Psoas muscle (tissue), 8 donors: ENCODE data around the gene CAMK1D. TPM values are rescaled to one million over a fixed set of nuclear protein-coding genes. Genes with fewer than 3 reads are reported as not detected.

Experiments used
- ATAC-seq, 4 donors: fragments of 200-7000 bp; cut with Tn5 transposase; one replicate each; pipeline ENCODE4 v1.9.1; 2020; ENCODE audit warnings: moderate library complexity in 3 of 4, mild to moderate bottlenecking in 2 of 4
- DNase-seq, 2 donors: peaks; one replicate each; pipeline ENCODE4 v3.0.0-alpha.2; 2020
- H3K27ac ChIP-seq: fragments of 200-600 bp; one replicate; pipeline ENCODE4 v1.8.0; 2022
- H3K27me3 ChIP-seq, 3 donors: fragments of 200-600 bp in 1 of 3; one replicate each; pipeline versions ENCODE4 v1.6.1 to v1.8.0; 2013 to 2022; ENCODE audit warnings: low read length in 2 of 3, mild to moderate bottlenecking in 2 of 3, moderate library complexity in 1 of 3; ENCODE audit not compliant: insufficient read depth in 3 of 3
- H3K36me3 ChIP-seq, 2 donors: fragments of 200-600 bp in 1 of 2; one replicate each; pipeline versions ENCODE4 v1.6.1 to v1.8.0; 2013 to 2022; ENCODE audit warnings: low read depth in 1 of 2, mild to moderate bottlenecking in 1 of 2, moderate library complexity in 1 of 2; ENCODE audit not compliant: insufficient read depth in 1 of 2
- H3K4me1 ChIP-seq: fragments of 200-600 bp; one replicate; pipeline ENCODE4 v1.8.0; 2022
- H3K4me3 ChIP-seq: fragments of 200-600 bp; one replicate; pipeline ENCODE4 v1.8.0; 2022; ENCODE audit warnings: mild to moderate bottlenecking
- H3K9me3 ChIP-seq: fragments of 200-600 bp; one replicate; pipeline ENCODE4 v1.8.0; 2022
- WGBS, 3 donors: extraction: QIAGEN DNeasy Blood & Tissue Kit; methylation state at CpG; one replicate each; pipeline versions ENCODE4 v1.1.6 to v1.1.7; 2013; 5-methylcytosine and 5-hydroxymethylcytosine counted together
- intact Hi-C, 2 donors: fragments of 100-400 bp; cut with DNase I; formaldehyde crosslinking; loops; one replicate each; pipeline versions ENCODE4 v1.11.0 to v1.14.2; 2022
- polyA plus RNA-seq, 3 donors: library from polyadenylated mRNA; stranded (reverse); fragments of 200-250 nt; gene quantifications; one replicate each; pipeline ENCODE4 v1.2.3, GENCODE V29; 2013
- total RNA-seq, 4 donors: library from RNA; stranded (reverse); fragmentation: NEBNext Ultra II Directional in 2 of 4; extraction: Animal tissue kit (Norgen Biotek cat#: 25700) in 2 of 4; gene quantifications; one replicate each; pipeline versions ENCODE4 v1.2.1 to v1.2.4, GENCODE V29; 2021 to 2023
- TF ChIP-seq, protein P1 (sequence below): fragments of 200-600 bp; IDR thresholded peaks from one replicate; pipeline ENCODE4 v1.8.0; 2022; ENCODE audit warnings: antibody characterized with exemption
- donor health status: healthy with polysubstance abuse.
- donor health status: DM: no; HTN: no; CAD: no; lungs with moderate emphysema.
- donor health status: Bipolar disorder and iron deficiency.
- donor health status: healthy.
- donor health status: DM: yes; HTN: yes; CAD: no.
- donor health status: DM: no; HTN: no; CAD: no.
- donor health status: DM: no; HTN: no; CAD: no.
- donor health status: DM: yes; HTN: yes; CAD: no.

The CAMK1D gene
- total and polyA plus RNA-seq, 7 donors, result 0.39 to 1.8 (median 0.53) TPM

DNA sequence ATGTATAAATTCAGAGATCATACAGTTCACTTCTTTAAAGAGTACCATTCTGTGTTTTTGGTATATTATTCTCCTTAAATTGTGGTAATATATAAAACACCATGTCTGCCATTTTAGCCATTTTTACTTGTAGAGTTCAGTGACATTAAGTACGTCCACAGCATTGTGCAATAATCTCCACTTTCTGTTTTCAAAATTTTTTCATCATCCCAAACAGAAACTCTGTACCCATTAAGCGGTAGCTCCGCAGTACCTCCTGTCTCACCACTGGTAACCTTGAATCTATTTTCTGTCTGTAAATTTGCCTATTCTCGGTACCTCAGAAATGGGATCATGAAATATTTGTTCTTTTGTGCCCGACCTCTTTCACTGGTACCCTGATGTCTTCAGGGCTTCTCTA, 60.3 kb downstream of the CAMK1D start:
- WGBS, 3 donors, result 89 to 96% (median 92%) methylated on average over 5 of the region's 5 CpGs
- no peaks in the 10 kb centered on the region for H3K4me1 ChIP-seq
- intact Hi-C loops, result no loop called here
- no peak overlapping the region for H3K4me3 ChIP-seq
- no peaks in the 10 kb centered on the region for H3K9me3 ChIP-seq
- TF ChIP-seq, protein P1, sequence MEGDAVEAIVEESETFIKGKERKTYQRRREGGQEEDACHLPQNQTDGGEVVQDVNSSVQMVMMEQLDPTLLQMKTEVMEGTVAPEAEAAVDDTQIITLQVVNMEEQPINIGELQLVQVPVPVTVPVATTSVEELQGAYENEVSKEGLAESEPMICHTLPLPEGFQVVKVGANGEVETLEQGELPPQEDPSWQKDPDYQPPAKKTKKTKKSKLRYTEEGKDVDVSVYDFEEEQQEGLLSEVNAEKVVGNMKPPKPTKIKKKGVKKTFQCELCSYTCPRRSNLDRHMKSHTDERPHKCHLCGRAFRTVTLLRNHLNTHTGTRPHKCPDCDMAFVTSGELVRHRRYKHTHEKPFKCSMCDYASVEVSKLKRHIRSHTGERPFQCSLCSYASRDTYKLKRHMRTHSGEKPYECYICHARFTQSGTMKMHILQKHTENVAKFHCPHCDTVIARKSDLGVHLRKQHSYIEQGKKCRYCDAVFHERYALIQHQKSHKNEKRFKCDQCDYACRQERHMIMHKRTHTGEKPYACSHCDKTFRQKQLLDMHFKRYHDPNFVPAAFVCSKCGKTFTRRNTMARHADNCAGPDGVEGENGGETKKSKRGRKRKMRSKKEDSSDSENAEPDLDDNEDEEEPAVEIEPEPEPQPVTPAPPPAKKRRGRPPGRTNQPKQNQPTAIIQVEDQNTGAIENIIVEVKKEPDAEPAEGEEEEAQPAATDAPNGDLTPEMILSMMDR, result no peak
- no peak overlapping the region for H3K27ac ChIP-seq
- ATAC-seq, result no peak
- H3K36me3 ChIP-seq, result no peaks in the 10 kb centered on the region
- H3K27me3 ChIP-seq, result peaks cover 0 to 2% (median 0%) of the 10 kb centered on the region in 3 donors
- DNase-seq, result no peak

DNA sequence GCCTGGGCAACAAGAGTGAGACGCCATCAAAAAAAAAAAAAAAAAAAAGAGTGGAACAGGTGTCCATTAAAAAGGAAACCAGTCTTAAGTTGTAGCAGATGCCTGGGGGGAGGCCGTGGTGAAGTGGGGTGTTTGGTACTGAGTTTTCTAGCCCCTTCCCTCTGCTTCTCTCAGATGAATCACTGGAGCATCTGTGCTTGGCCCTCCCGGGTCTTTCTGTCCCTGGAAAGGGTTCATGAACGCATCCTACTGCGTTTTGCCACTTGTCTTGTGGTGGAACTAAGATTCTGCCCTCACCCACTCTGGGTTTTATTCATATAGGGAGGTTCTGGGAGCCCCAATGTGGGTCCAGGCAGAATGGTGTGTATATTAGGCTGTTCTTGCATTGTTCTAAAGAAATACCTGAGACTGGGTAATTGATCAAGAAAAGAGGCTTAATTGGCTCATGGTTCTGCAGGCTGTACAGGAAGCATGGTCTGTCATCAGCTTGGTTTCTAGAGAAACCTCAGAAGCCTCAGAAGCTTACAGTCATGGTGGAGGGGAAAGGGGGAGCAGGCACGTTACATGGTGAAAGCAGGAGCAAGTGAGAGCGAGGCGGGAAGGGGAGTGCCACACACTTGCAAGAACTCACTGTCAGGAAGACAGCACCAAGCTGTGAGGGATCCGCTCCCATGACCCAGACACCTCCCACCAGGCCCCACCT, 63.5 kb downstream of the CAMK1D start:
- WGBS, 3 donors, result 86 to 91% (median 87%) methylated on average over 9 of the region's 9 CpGs
- no peak for ATAC-seq

DNA sequence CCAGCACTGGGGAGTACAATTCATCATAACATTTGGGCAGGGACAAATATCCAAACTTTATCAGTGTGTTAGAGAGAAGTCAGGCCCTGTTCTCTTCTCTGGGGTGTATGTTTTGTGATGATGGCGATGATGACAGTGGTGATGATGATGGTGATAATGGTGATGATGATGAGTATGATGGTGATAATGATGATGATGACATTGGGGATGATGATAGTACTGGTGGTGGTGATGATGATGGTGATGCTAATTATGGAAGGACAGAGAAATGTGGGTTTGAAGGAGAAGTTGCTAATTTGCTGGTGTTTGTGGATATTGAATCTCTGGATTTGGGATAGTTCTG, 64.0 kb downstream of the CAMK1D start:
- Histone ChIP-seq H3K4me3 (no peak overlapping the region), H3K4me1 (no peaks in the 10 kb centered on the region), H3K27me3 (no peaks in the 10 kb centered on the region), H3K36me3 (no peaks in the 10 kb centered on the region), H3K9me3 (no peaks in the 10 kb centered on the region), H3K27ac (no peak overlapping the region)
- ATAC-seq (no peak), DNase-seq (no peak)
- whole genome bisulfite sequencing, 3 donors, result 84 to 100% (median 96%) methylated on average over 1 of the region's 1 CpG
- TF ChIP-seq, protein P1, result no peak
- intact Hi-C loops, result no loop called here

More for the DNA sequence above, 63.5 kb downstream of the CAMK1D start:
- Histone ChIP-seq H3K9me3 (no peaks in the 10 kb centered on the region), H3K27me3 (no peaks in the 10 kb centered on the region), H3K27ac (no peak overlapping the region), H3K4me3 (no peak overlapping the region), H3K36me3 (no peaks in the 10 kb centered on the region), H3K4me1 (no peaks in the 10 kb centered on the region)
- TF ChIP-seq, protein P1, result no peak
- intact Hi-C loops, result no loop called here
- no peak for DNase-seq

DNA sequence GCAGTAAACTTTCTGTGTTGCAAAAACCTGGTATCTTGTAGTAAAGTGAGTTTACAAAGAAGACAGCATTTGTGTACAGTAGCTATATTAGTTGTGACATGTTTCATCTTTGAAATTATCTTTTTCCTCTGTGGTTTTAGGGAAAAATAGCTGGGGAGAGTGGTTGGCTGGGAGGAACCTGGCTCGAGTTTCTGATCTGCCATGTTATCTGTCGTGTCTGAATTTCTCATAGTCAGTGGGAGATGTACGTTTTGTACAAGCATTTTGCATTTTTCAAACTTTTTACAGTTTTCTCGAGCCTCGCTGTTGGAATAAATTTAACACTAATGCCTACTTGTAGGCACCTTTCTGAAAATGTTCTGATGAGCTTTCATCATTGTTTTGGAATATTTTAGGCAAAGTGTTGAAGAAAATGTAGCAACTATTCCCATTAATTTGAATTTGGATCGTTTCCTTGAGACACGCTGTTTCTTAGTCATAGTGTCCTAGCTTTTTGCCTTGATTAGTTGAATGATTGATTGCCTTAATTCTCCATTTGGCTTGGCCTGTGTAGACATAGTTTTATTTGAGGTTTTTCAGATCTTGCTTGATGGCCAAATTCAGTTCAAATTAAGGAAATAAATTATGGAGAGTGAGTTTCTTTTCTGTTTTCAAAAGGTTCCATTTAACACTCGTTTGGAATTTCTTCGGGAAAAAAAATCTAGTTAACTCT, 65.1 kb downstream of the CAMK1D start:
- ATAC-seq (no peak), DNase-seq (no peak)
- intact Hi-C loops, result no loop called here
- Histone ChIP-seq H3K9me3 (no peaks in the 10 kb centered on the region), H3K27ac (no peak overlapping the region), H3K4me1 (no peaks in the 10 kb centered on the region), H3K4me3 (no peak overlapping the region), H3K36me3 (no peaks in the 10 kb centered on the region), H3K27me3 (no peaks in the 10 kb centered on the region)
- 68 to 70% (median 69%) methylated on average over 9 of the region's 9 CpGs for WGBS, 3 donors
- TF ChIP-seq, protein P1, result no peak
